Activated naive CD8-positive, alpha-beta T cell treated with anti-CD3 and anti-CD28 coated beads, Interleukin-2, amount 50 U/mL, for 24 hours (primary cell): ENCODE results near the gene SOCS1.
"Not testable (repeated sequence)": the region's sequence is repeated elsewhere in the genome, so short reads cannot be mapped to it uniquely, and the experiment has no call there.

Experiments used
- ATAC-seq: fragments of 150-1000 bp; cut with Tn5 transposase; one replicate; pipeline ENCODE4 v1.10.0; 2021
- DNase-seq: peaks from one replicate; pipeline ENCODE4 v3.0.0; 2021
- H3K27ac Mint-ChIP-seq: one replicate; pipeline ENCODE4 v1.8.0; 2021; ENCODE audit warnings: mild to moderate bottlenecking, mixed read lengths
- H3K27me3 Mint-ChIP-seq: one replicate; pipeline ENCODE4 v1.8.0; 2021; ENCODE audit warnings: mixed read lengths
- H3K36me3 Mint-ChIP-seq: one replicate; pipeline ENCODE4 v1.8.0; 2021; ENCODE audit warnings: low read depth, mixed read lengths
- H3K4me1 Mint-ChIP-seq: one replicate; pipeline ENCODE4 v1.8.0; 2021; ENCODE audit warnings: mixed read lengths
- H3K4me3 Mint-ChIP-seq: one replicate; pipeline ENCODE4 v1.8.0; 2021; ENCODE audit warnings: mild to moderate bottlenecking, moderate library complexity, mixed read lengths
- H3K9me3 Mint-ChIP-seq: one replicate; pipeline ENCODE4 v1.8.0; 2021; ENCODE audit warnings: mixed read lengths

SOCS1 gene

GRCh38 chr16:11233727-11234376 lies 22.2 kb downstream of the SOCS1 start:
- peak; percentile 76 for DNase-seq
- Mint-ChIP-seq H3K27me3 (no peaks in the 10 kb centered on the region), H3K27ac (peak overlapping the region; percentile 97), H3K36me3 (no peaks in the 10 kb centered on the region), H3K4me3 (peak overlapping the region; percentile 65), H3K4me1 (peaks cover 82% of the 10 kb centered on the region), H3K9me3 (no peaks in the 10 kb centered on the region)
- ATAC-seq, result peak; percentile 70

GRCh38 chr16:11232852-11233726 lies 22.9 kb downstream of the SOCS1 start:
- ATAC-seq, result peak; percentile 84
- Mint-ChIP-seq H3K4me1 (peaks cover 85% of the 10 kb centered on the region), H3K9me3 (no peaks in the 10 kb centered on the region)

GRCh38 chr16:11232302-11232851 lies 23.6 kb downstream of the SOCS1 start:
- peak overlapping the region; percentile 65 for H3K4me3 Mint-ChIP-seq
- H3K4me1 Mint-ChIP-seq, result peaks cover 85% of the 10 kb centered on the region
- H3K36me3 Mint-ChIP-seq, result no peaks in the 10 kb centered on the region
- peak overlapping the region; percentile 97 for H3K27ac Mint-ChIP-seq
- H3K27me3 Mint-ChIP-seq, result no peaks in the 10 kb centered on the region
- ATAC-seq (no peak), DNase-seq (no peak)
- H3K9me3 Mint-ChIP-seq, result no peaks in the 10 kb centered on the region

More at GRCh38 chr16:11232852-11233726, 22.9 kb downstream of the SOCS1 start:
- peak overlapping the region; percentile 97 for H3K27ac Mint-ChIP-seq
- H3K27me3 Mint-ChIP-seq, result no peaks in the 10 kb centered on the region
- peak overlapping the region; percentile 65 for H3K4me3 Mint-ChIP-seq
- DNase-seq, result peak; percentile 90
- no peaks in the 10 kb centered on the region for H3K36me3 Mint-ChIP-seq

- H3K4me1 Mint-ChIP-seq, result peaks cover 83% of the 10 kb centered on the region
- peak overlapping the region; percentile 97 for H3K27ac Mint-ChIP-seq
- peak overlapping the region; percentile 32 for H3K4me3 Mint-ChIP-seq
These were observed 24.5 kb downstream of the SOCS1 start for GRCh38 chr16:11231367-11231970.

GRCh38 chr16:11229906-11230305 lies 26.1 kb downstream of the SOCS1 start:
- no peaks in the 10 kb centered on the region for H3K9me3 Mint-ChIP-seq
- H3K27me3 Mint-ChIP-seq, result no peaks in the 10 kb centered on the region
- H3K4me1 Mint-ChIP-seq, result peaks cover 89% of the 10 kb centered on the region
- ATAC-seq (no peak), DNase-seq (no peak)
- no peaks in the 10 kb centered on the region for H3K36me3 Mint-ChIP-seq
- H3K4me3 Mint-ChIP-seq, result no peak overlapping the region
- H3K27ac Mint-ChIP-seq, result peak overlapping the region; percentile 46

More at GRCh38 chr16:11231367-11231970, 24.5 kb downstream of the SOCS1 start:
- Mint-ChIP-seq H3K36me3 (no peaks in the 10 kb centered on the region), H3K27me3 (no peaks in the 10 kb centered on the region), H3K9me3 (no peaks in the 10 kb centered on the region)
- no peak for ATAC-seq
- DNase-seq, result no peak

- Mint-ChIP-seq H3K4me3 (no peak overlapping the region), H3K36me3 (no peaks in the 10 kb centered on the region), H3K4me1 (peaks cover 90% of the 10 kb centered on the region), H3K27ac (peak overlapping the region; percentile 46), H3K27me3 (no peaks in the 10 kb centered on the region), H3K9me3 (no peaks in the 10 kb centered on the region)
- no peak for DNase-seq
- no peak for ATAC-seq
These were observed 26.6 kb downstream of the SOCS1 start for GRCh38 chr16:11229432-11229831.

GRCh38 chr16:11225677-11226549 lies 30.1 kb downstream of the SOCS1 start:
- no peaks in the 10 kb centered on the region for H3K27me3 Mint-ChIP-seq
- peak overlapping the region; percentile 67 for H3K4me3 Mint-ChIP-seq
- H3K4me1 Mint-ChIP-seq, result peaks cover 77% of the 10 kb centered on the region

GRCh38 chr16:11224894-11225676 lies 30.9 kb downstream of the SOCS1 start:
- ATAC-seq (peak; percentile 84), DNase-seq (peak; percentile 83)
- Mint-ChIP-seq H3K27ac (peak overlapping the region; percentile 98), H3K36me3 (no peaks in the 10 kb centered on the region), H3K4me1 (peaks cover 75% of the 10 kb centered on the region), H3K9me3 (no peaks in the 10 kb centered on the region), H3K27me3 (no peaks in the 10 kb centered on the region), H3K4me3 (peak overlapping the region; percentile 67)

More at GRCh38 chr16:11225677-11226549, 30.1 kb downstream of the SOCS1 start:
- Mint-ChIP-seq H3K9me3 (no peaks in the 10 kb centered on the region), H3K36me3 (no peaks in the 10 kb centered on the region), H3K27ac (peak overlapping the region; percentile 98)
- ATAC-seq (no peak), DNase-seq (no peak)

- ATAC-seq, result peak; percentile 57
- peak; percentile 74 for DNase-seq
- Mint-ChIP-seq H3K9me3 (peaks cover under 1% of the 10 kb centered on the region), H3K4me3 (peak overlapping the region; percentile 67), H3K27me3 (no peaks in the 10 kb centered on the region), H3K27ac (peak overlapping the region; percentile 98), H3K36me3 (no peaks in the 10 kb centered on the region), H3K4me1 (peaks cover 71% of the 10 kb centered on the region)
These were observed 31.7 kb downstream of the SOCS1 start for GRCh38 chr16:11224096-11224893.

- H3K4me3 Mint-ChIP-seq, ATAC-seq, DNase-seq, H3K27ac Mint-ChIP-seq, H3K27me3 Mint-ChIP-seq: not testable (repeated sequence)
- Mint-ChIP-seq H3K4me1 (peaks cover 44% of the 10 kb centered on the region), H3K9me3 (peaks cover 28% of the 10 kb centered on the region), H3K36me3 (peaks cover 13% of the 10 kb centered on the region)
These were observed 35.5 kb downstream of the SOCS1 start for GRCh38 chr16:11220507-11220906.

- Mint-ChIP-seq H3K27ac (no peak overlapping the region), H3K4me3 (no peak overlapping the region), H3K4me1 (peaks cover 31% of the 10 kb centered on the region), H3K27me3 (no peaks in the 10 kb centered on the region), H3K36me3 (peaks cover 13% of the 10 kb centered on the region), H3K9me3 (peaks cover 28% of the 10 kb centered on the region)
- DNase-seq (no peak), ATAC-seq (no peak)
These were observed 36.8 kb downstream of the SOCS1 start for GRCh38 chr16:11219178-11219577.

- H3K4me3 Mint-ChIP-seq, result no peak overlapping the region
- no peaks in the 10 kb centered on the region for H3K27me3 Mint-ChIP-seq
- H3K9me3 Mint-ChIP-seq, result peaks cover 28% of the 10 kb centered on the region
- ATAC-seq, result no peak
- H3K27ac Mint-ChIP-seq, result no peak overlapping the region
- no peak for DNase-seq
- peaks cover 13% of the 10 kb centered on the region for H3K36me3 Mint-ChIP-seq
- peaks cover 26% of the 10 kb centered on the region for H3K4me1 Mint-ChIP-seq
These were observed 37.4 kb downstream of the SOCS1 start for GRCh38 chr16:11218604-11218962.
